Psoas muscle (tissue), 8 donors: ENCODE results near the gene GNAS-AS1. TPM values are rescaled to one million over a fixed set of nuclear protein-coding genes. Genes with fewer than 3 reads are reported as not detected.

Experiments used
- ATAC-seq, 4 donors: fragments of 200-7000 bp; cut with Tn5 transposase; one replicate each; pipeline ENCODE4 v1.9.1; 2020; ENCODE audit warnings: moderate library complexity in 3 of 4, mild to moderate bottlenecking in 2 of 4
- DNase-seq, 2 donors: peaks; one replicate each; pipeline ENCODE4 v3.0.0-alpha.2; 2020
- H3K27ac ChIP-seq: fragments of 200-600 bp; one replicate; pipeline ENCODE4 v1.8.0; 2022
- H3K27me3 ChIP-seq, 3 donors: fragments of 200-600 bp in 1 of 3; one replicate each; pipeline versions ENCODE4 v1.6.1 to v1.8.0; 2013 to 2022; ENCODE audit warnings: low read length in 2 of 3, mild to moderate bottlenecking in 2 of 3, moderate library complexity in 1 of 3; ENCODE audit not compliant: insufficient read depth in 3 of 3
- H3K36me3 ChIP-seq, 2 donors: fragments of 200-600 bp in 1 of 2; one replicate each; pipeline versions ENCODE4 v1.6.1 to v1.8.0; 2013 to 2022; ENCODE audit warnings: low read depth in 1 of 2, mild to moderate bottlenecking in 1 of 2, moderate library complexity in 1 of 2; ENCODE audit not compliant: insufficient read depth in 1 of 2
- H3K4me1 ChIP-seq: fragments of 200-600 bp; one replicate; pipeline ENCODE4 v1.8.0; 2022
- H3K4me3 ChIP-seq: fragments of 200-600 bp; one replicate; pipeline ENCODE4 v1.8.0; 2022; ENCODE audit warnings: mild to moderate bottlenecking
- H3K9me3 ChIP-seq: fragments of 200-600 bp; one replicate; pipeline ENCODE4 v1.8.0; 2022
- WGBS, 3 donors: extraction: QIAGEN DNeasy Blood & Tissue Kit; methylation state at CpG; one replicate each; pipeline versions ENCODE4 v1.1.6 to v1.1.7; 2013; 5-methylcytosine and 5-hydroxymethylcytosine counted together
- intact Hi-C, 2 donors: fragments of 100-400 bp; cut with DNase I; formaldehyde crosslinking; loops; one replicate each; pipeline versions ENCODE4 v1.11.0 to v1.14.2; 2022
- polyA plus RNA-seq, 3 donors: library from polyadenylated mRNA; stranded (reverse); fragments of 200-250 nt; gene quantifications; one replicate each; pipeline ENCODE4 v1.2.3, GENCODE V29; 2013
- total RNA-seq, 4 donors: library from RNA; stranded (reverse); fragmentation: NEBNext Ultra II Directional in 2 of 4; extraction: Animal tissue kit (Norgen Biotek cat#: 25700) in 2 of 4; gene quantifications; one replicate each; pipeline versions ENCODE4 v1.2.1 to v1.2.4, GENCODE V29; 2021 to 2023
- TF ChIP-seq, protein P1 (sequence below): fragments of 200-600 bp; IDR thresholded peaks from one replicate; pipeline ENCODE4 v1.8.0; 2022; ENCODE audit warnings: antibody characterized with exemption
- donor health status: healthy with polysubstance abuse.
- donor health status: DM: no; HTN: no; CAD: no; lungs with moderate emphysema.
- donor health status: Bipolar disorder and iron deficiency.
- donor health status: healthy.
- donor health status: DM: yes; HTN: yes; CAD: no.
- donor health status: DM: no; HTN: no; CAD: no.
- donor health status: DM: no; HTN: no; CAD: no.
- donor health status: DM: yes; HTN: yes; CAD: no.

The GNAS-AS1 gene
- total and polyA plus RNA-seq, 7 donors = 0.03 to 1.0 (median 0.40) TPM; not detected in 1

- Histone ChIP-seq H3K27ac (no peak overlapping the region), H3K4me1 (no peaks in the 10 kb centered on the region), H3K9me3 (no peaks in the 10 kb centered on the region), H3K27me3 (peaks cover 0 to 34% (median 5%) of the 10 kb centered on the region in 3 donors), H3K4me3 (peak overlapping the region; percentile 52), H3K36me3 (no peaks in the 10 kb centered on the region)
- TF ChIP-seq, protein P1, sequence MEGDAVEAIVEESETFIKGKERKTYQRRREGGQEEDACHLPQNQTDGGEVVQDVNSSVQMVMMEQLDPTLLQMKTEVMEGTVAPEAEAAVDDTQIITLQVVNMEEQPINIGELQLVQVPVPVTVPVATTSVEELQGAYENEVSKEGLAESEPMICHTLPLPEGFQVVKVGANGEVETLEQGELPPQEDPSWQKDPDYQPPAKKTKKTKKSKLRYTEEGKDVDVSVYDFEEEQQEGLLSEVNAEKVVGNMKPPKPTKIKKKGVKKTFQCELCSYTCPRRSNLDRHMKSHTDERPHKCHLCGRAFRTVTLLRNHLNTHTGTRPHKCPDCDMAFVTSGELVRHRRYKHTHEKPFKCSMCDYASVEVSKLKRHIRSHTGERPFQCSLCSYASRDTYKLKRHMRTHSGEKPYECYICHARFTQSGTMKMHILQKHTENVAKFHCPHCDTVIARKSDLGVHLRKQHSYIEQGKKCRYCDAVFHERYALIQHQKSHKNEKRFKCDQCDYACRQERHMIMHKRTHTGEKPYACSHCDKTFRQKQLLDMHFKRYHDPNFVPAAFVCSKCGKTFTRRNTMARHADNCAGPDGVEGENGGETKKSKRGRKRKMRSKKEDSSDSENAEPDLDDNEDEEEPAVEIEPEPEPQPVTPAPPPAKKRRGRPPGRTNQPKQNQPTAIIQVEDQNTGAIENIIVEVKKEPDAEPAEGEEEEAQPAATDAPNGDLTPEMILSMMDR = no peak
- 46 to 50% (median 48%) methylated on average over 65 to 67 of the region's 67 CpGs for WGBS, 3 donors
- ATAC-seq = peak in 3 of 4 donors; percentile 28 to 41 (median 41)
- intact Hi-C loops = loop anchor here (5.0 to 10.0 kb wide), 4 partner anchors 148 to 605 kb away; partner anchors contain the start of genes NPEPL1 (in 1 of the 2) and STX16 (in 1 of the 2)
- no peak for DNase-seq
Measured at GRCh38 chr20:58839991-58840747, 10.5 kb downstream of the GNAS-AS1 start.

- no peaks in the 10 kb centered on the region for H3K4me1 ChIP-seq
- intact Hi-C loops = loop anchor here (5.0 to 10.0 kb wide), 3 partner anchors 147 to 192 kb away; partner anchors contain the start of genes NPEPL1 (in 1 of the 2) and STX16 (in 1 of the 2)
- TF ChIP-seq, protein P1 = peak; percentile 42
- H3K27me3 ChIP-seq = peaks cover 0 to 34% (median 5%) of the 10 kb centered on the region in 3 donors
- no peaks in the 10 kb centered on the region for H3K36me3 ChIP-seq
- H3K27ac ChIP-seq = no peak overlapping the region
- H3K9me3 ChIP-seq = no peaks in the 10 kb centered on the region
- peak overlapping the region; percentile 52 for H3K4me3 ChIP-seq
- WGBS, 3 donors = 43 to 56% (median 54%) methylated on average over 27 of the region's 27 CpGs
- DNase-seq = peak in 1 of 2 donors; percentile 68
- peak; percentile 64 to 92 (median 76) for ATAC-seq
Measured at GRCh38 chr20:58839474-58839874, 11.2 kb downstream of the GNAS-AS1 start.

DNA sequence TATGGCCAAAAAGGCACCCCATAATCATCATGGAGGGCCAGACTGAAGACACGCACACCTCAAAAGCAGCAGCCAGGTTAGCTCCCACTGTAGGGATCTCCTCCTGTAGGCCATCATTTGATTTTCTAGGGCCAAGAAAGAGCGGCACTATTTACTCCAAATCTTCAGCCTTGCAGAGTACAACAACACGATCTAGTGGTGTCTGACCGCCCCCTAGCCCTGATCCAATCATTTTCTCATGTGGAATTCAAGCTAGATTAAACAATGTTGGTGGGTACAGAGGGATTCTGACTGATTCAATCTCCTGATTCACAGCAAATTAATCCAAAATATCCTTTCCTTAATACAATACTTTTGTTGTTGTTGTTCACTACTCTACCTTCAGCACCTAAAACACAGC lies 12.5 kb downstream of the GNAS-AS1 start:
- Histone ChIP-seq H3K4me3 (no peak overlapping the region), H3K36me3 (no peaks in the 10 kb centered on the region), H3K27ac (no peak overlapping the region), H3K4me1 (no peaks in the 10 kb centered on the region), H3K9me3 (no peaks in the 10 kb centered on the region), H3K27me3 (peaks cover 0 to 28% (median 5%) of the 10 kb centered on the region in 3 donors)
- 69 to 73% (median 69%) methylated on average over 4 of the region's 4 CpGs for WGBS, 3 donors
- intact Hi-C loops = loop anchor here (5.0 to 10.0 kb wide), 3 partner anchors 146 to 191 kb away; partner anchors contain the start of genes NPEPL1 (in 1 of the 2) and STX16 (in 1 of the 2)
- DNase-seq (no peak), ATAC-seq (no peak)
- TF ChIP-seq, protein P1 = no peak

GRCh38 chr20:58837717-58838116 lies 13.0 kb downstream of the GNAS-AS1 start:
- H3K27me3 ChIP-seq = peaks cover 0 to 27% (median 5%) of the 10 kb centered on the region in 3 donors

More at GRCh38 chr20:58837717-58838116, 13.0 kb downstream of the GNAS-AS1 start:
- Histone ChIP-seq H3K27ac (no peak overlapping the region), H3K36me3 (no peaks in the 10 kb centered on the region), H3K4me1 (no peaks in the 10 kb centered on the region), H3K9me3 (no peaks in the 10 kb centered on the region), H3K4me3 (no peak overlapping the region)
- intact Hi-C loops = loop anchor here (5.0 to 10.0 kb wide), 3 partner anchors 145 to 190 kb away; partner anchors contain the start of genes NPEPL1 (in 1 of the 2) and STX16 (in 1 of the 2)
- WGBS, 3 donors = 83 to 91% (median 91%) methylated on average over 1 of the region's 1 CpG
- no peak for ATAC-seq
- no peak for DNase-seq
- TF ChIP-seq, protein P1 = no peak
